Measurements from ENCODE around the gene HDAC9. TPM values are rescaled to one million over a fixed set of nuclear protein-coding genes. Genes with fewer than 3 reads are reported as not detected.

The HDAC9 gene
- total RNA-seq, 4 donors from 2014 or later, result 3.4 to 7.2 (median 4.5) TPM

DNA sequence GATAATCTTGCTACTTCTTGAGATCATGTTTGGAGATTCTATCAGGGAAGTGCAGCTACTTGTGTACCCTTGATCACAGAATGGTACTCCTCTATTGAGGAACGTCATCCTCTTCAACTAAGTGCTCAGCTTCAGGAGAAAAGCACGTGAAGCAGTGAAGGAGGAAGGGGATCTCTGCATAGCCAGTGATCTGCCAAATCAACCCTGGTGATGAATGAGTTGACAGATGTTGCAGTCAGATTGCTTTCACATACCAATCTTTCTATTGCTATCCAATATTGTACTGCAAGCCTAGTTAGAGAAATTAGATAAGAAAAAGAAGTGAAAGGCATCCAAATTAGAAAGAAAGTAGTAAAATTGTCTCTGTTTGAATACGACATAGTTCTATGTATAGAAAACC is 312.5 kb downstream of the HDAC9 start:
- no peaks in the 10 kb centered on the region for H3K4me1 ChIP-seq
- H3K9me3 ChIP-seq, result no peaks in the 10 kb centered on the region
- H3K4me3 ChIP-seq, result no peak overlapping the region
- WGBS, result 80% methylated on average over 3 of the region's 3 CpGs
- TF ChIP-seq, protein P1, sequence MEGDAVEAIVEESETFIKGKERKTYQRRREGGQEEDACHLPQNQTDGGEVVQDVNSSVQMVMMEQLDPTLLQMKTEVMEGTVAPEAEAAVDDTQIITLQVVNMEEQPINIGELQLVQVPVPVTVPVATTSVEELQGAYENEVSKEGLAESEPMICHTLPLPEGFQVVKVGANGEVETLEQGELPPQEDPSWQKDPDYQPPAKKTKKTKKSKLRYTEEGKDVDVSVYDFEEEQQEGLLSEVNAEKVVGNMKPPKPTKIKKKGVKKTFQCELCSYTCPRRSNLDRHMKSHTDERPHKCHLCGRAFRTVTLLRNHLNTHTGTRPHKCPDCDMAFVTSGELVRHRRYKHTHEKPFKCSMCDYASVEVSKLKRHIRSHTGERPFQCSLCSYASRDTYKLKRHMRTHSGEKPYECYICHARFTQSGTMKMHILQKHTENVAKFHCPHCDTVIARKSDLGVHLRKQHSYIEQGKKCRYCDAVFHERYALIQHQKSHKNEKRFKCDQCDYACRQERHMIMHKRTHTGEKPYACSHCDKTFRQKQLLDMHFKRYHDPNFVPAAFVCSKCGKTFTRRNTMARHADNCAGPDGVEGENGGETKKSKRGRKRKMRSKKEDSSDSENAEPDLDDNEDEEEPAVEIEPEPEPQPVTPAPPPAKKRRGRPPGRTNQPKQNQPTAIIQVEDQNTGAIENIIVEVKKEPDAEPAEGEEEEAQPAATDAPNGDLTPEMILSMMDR (IDR thresholded peaks at IDR 0.05), result no peak
- TF ChIP-seq POLR2AphosphoS5 (IDR thresholded peaks at IDR 0.05) (no peak), POLR2A (IDR thresholded peaks at IDR 0.05) (no peak), EP300 (IDR thresholded peaks at IDR 0.05) (no peak)
- no peaks in the 10 kb centered on the region for H3K36me3 ChIP-seq
- H3K27ac ChIP-seq, result no peak overlapping the region
- H3K27me3 ChIP-seq, result no peaks in the 10 kb centered on the region
- no peak for DNase-seq (ENCODE audit: low spot score in 2 of 2)

DNA sequence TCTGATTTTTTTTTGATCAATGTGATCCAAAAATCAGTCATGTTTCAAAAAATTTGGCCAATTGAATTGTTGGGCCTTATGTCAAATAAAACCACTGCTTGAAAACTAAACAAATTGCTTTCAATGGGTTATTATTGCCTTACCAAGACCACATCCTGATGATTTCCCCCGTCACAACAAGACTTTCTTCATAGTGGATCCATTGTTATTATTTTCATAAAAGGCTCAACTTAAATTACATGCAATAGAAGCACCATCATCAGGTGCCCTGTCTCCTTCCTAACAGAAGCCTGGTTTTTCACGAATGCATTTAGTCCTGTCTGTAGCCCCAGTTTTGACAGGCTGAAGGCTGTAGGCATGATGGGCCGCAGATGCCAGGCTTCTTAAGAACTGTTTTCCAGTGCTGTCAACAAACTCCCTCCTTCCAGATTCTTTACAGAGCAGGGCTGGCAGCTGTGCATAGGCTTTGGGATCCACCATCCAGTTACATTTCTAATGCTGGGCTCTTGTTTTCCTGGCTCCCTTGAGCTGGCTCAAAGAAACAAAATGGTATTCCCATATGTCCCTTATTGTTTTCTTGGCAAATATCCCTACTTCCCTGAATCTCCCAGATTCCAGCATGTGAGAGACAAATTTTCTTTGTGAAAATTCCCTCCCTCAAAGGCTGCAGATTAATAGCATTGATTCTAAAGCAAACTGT is 319.9 kb downstream of the HDAC9 start:
- H3K27me3 ChIP-seq, result no peaks in the 10 kb centered on the region
- no peak for TF ChIP-seq EP300 (IDR thresholded peaks at IDR 0.05)
- TF ChIP-seq, protein P1 (IDR thresholded peaks at IDR 0.05), result no peak
- TF ChIP-seq POLR2AphosphoS5 (IDR thresholded peaks at IDR 0.05), result no peak
- TF ChIP-seq POLR2A (IDR thresholded peaks at IDR 0.05), result no peak
- no peak overlapping the region for H3K4me3 ChIP-seq
- H3K4me1 ChIP-seq, result no peaks in the 10 kb centered on the region
- DNase-seq (ENCODE audit: low spot score in 2 of 2), result no peak
- H3K9me3 ChIP-seq, result no peaks in the 10 kb centered on the region
- WGBS, result 73% methylated on average over 3 of the region's 3 CpGs
- H3K36me3 ChIP-seq, result no peaks in the 10 kb centered on the region
- H3K27ac ChIP-seq, result no peak overlapping the region

DNA sequence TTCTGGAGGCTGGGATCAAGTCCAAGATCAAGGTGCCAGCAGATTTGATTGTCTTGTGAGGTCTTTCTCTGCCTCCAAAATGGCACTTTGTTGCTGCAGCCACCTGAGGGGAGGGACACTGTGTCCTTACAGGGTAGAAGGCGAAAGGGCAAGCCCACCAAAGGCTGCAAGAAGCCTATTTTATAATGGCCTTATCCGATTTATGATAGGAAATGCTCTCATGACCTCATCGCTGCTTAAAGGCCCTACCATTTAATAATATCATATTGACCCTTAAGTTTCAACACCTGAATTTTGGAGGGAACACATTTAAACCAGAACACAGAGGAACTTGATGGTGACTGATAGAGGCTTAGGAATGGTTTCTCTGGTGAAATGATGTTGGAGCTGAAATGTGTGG is 325.4 kb downstream of the HDAC9 start:
- H3K27ac ChIP-seq, result no peak overlapping the region
- 94% methylated on average over 3 of the region's 3 CpGs for WGBS
- DNase-seq (ENCODE audit: low spot score in 2 of 2), result no peak

DNA sequence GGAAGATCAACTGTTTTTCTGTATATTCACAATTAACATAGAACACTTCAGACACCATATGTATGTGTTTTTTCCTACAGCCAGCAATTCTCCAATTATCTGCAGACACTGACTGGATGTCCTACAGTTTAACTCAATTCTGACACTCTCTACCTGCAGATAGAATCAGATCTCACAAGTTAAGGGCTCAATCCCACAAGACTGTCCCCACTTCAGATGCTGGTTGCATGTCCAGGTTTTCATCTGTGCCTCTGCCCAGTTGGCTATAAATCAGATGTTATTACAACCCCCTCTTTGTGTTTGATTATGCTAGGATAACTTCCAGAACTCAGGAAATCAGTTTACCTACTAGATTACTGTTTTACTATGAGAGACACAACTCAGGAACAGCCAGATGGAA is 326.0 kb downstream of the HDAC9 start:
- DNase-seq (ENCODE audit: low spot score in 2 of 2), result no peak
- Histone ChIP-seq H3K4me3 (no peak overlapping the region), H3K27me3 (no peaks in the 10 kb centered on the region), H3K9me3 (no peaks in the 10 kb centered on the region), H3K27ac (no peak overlapping the region), H3K4me1 (no peaks in the 10 kb centered on the region), H3K36me3 (no peaks in the 10 kb centered on the region)
- TF ChIP-seq EP300 (IDR thresholded peaks at IDR 0.05), result no peak
- no peak for TF ChIP-seq POLR2A (IDR thresholded peaks at IDR 0.05)
- TF ChIP-seq POLR2AphosphoS5 (IDR thresholded peaks at IDR 0.05), result no peak
- TF ChIP-seq, protein P1 (IDR thresholded peaks at IDR 0.05), result no peak

More for the DNA sequence above, 325.4 kb downstream of the HDAC9 start:
- H3K4me1 ChIP-seq, result no peaks in the 10 kb centered on the region
- TF ChIP-seq EP300 (IDR thresholded peaks at IDR 0.05) (no peak), POLR2A (IDR thresholded peaks at IDR 0.05) (no peak), POLR2AphosphoS5 (IDR thresholded peaks at IDR 0.05) (no peak)
- TF ChIP-seq, protein P1 (IDR thresholded peaks at IDR 0.05), result no peak
- H3K9me3 ChIP-seq, result no peaks in the 10 kb centered on the region
- H3K36me3 ChIP-seq, result no peaks in the 10 kb centered on the region
- no peak overlapping the region for H3K4me3 ChIP-seq
- no peaks in the 10 kb centered on the region for H3K27me3 ChIP-seq

DNA sequence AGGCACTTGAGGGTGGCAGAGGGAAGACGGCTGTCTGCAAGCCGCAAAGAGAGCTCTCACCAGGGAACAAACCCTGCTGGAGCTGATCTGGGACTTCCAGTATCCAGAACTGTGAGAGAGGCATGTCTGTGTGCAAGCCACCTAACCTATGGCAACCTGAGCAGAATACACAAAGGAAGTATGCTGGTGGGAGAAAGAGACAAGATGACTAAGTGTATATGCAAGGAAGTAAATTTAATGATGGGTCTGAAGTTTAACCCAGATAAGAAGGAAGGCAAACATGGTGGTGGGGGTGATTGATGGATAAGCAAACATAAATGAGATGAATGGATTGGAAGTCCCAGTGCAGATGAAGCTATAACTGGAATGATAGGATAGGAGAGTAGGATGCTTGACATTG is 328.6 kb downstream of the HDAC9 start:
- Histone ChIP-seq H3K27me3 (no peaks in the 10 kb centered on the region), H3K36me3 (no peaks in the 10 kb centered on the region), H3K9me3 (no peaks in the 10 kb centered on the region), H3K4me1 (no peaks in the 10 kb centered on the region), H3K27ac (no peak overlapping the region), H3K4me3 (no peak overlapping the region)
- DNase-seq (ENCODE audit: low spot score in 2 of 2), result no peak
- 98% methylated on average over 2 of the region's 2 CpGs for WGBS
- TF ChIP-seq POLR2A (IDR thresholded peaks at IDR 0.05), result no peak
- no peak for TF ChIP-seq EP300 (IDR thresholded peaks at IDR 0.05)
- TF ChIP-seq, protein P1 (IDR thresholded peaks at IDR 0.05), result no peak
- TF ChIP-seq POLR2AphosphoS5 (IDR thresholded peaks at IDR 0.05), result no peak
